Heart right ventricle (tissue), 16 donors: ENCODE data around the gene FLNB. TPM values are rescaled to one million over a fixed set of nuclear protein-coding genes. Genes with fewer than 3 reads are reported as not detected.

Experiments
- ATAC-seq, 8 donors: fragments of 200-7000 bp; cut with Tn5 transposase; one replicate each; pipeline ENCODE4 v1.9.1; 2020; ENCODE audit warnings: mild to moderate bottlenecking in 8 of 8, moderate library complexity in 8 of 8, moderate number of reproducible peaks in 1 of 8
- DNase-seq, 2 donors: peaks; one replicate each; pipeline ENCODE4 v3.0.0-alpha.2; 2020
- H3K27ac ChIP-seq, 10 donors: fragments of 200-600 bp; sonication (generic) in 2 of 10; one replicate each; pipeline versions ENCODE4 v1.5.0 to v1.8.0; 2020 to 2022; ENCODE audit warnings: mild to moderate bottlenecking in 3 of 10
- H3K27me3 ChIP-seq, 7 donors: fragments of 200-600 bp; one replicate each; pipeline ENCODE4 v1.8.0; 2021 to 2022; ENCODE audit warnings: mild to moderate bottlenecking in 2 of 7
- H3K36me3 ChIP-seq, 9 donors: fragments of 200-600 bp; sonication (generic) in 1 of 9; one replicate each; pipeline versions ENCODE4 v1.5.0 to v1.8.0; 2020 to 2022; ENCODE audit warnings: mild to moderate bottlenecking in 2 of 9
- H3K4me1 ChIP-seq, 9 donors: fragments of 200-600 bp; sonication (generic) in 1 of 9; one replicate each; pipeline versions ENCODE4 v1.5.0 to v1.8.0; 2020 to 2022; ENCODE audit warnings: mild to moderate bottlenecking in 4 of 9
- H3K4me3 ChIP-seq, 10 donors: fragments of 200-600 bp; sonication (generic) in 2 of 10; one replicate each; pipeline versions ENCODE4 v1.5.0 to v1.8.0; 2020 to 2022; ENCODE audit warnings: mild to moderate bottlenecking in 7 of 10, moderate library complexity in 2 of 10
- H3K9me3 ChIP-seq, 11 donors: fragments of 200-600 bp in 10 of 11; sonication (generic) in 2 of 11; one replicate each; pipeline versions ENCODE4 v1.5.0 to v1.8.0; 2013 to 2022; ENCODE audit warnings: mild to moderate bottlenecking in 2 of 11, control low read depth in 1 of 11, moderate library complexity in 1 of 11
- CTCF ChIP-seq, 9 donors: fragments of 200-600 bp; sonication (generic) in 2 of 9; IDR thresholded peaks; one replicate each; pipeline versions ENCODE4 v1.5.0 to v1.8.0; 2021 to 2022; ENCODE audit warnings: antibody characterized with exemption in 9 of 9, mild to moderate bottlenecking in 5 of 9, moderate library complexity in 1 of 9
- WGBS, 2 donors: extraction: QIAGEN DNeasy Blood & Tissue Kit; methylation state at CpG; one replicate each; pipeline ENCODE4 v1.1.7; 2013; ENCODE audit warnings: inconsistent platforms in 1 of 2; 5-methylcytosine and 5-hydroxymethylcytosine counted together
- intact Hi-C, 10 donors: fragments of 100-400 bp; cut with DNase I; formaldehyde crosslinking; loops; one replicate each; pipeline versions ENCODE4 v1.11.1 to v1.14.2; 2022
- polyA plus RNA-seq, 2 donors: library from polyadenylated mRNA; stranded (reverse); fragments of 200-250 nt; gene quantifications; one replicate each; pipeline ENCODE4 v1.2.3, GENCODE V29; 2013
- total RNA-seq, 10 donors: library from RNA; stranded (reverse); fragmentation: NEBNext Ultra II Directional in 3 of 10; extraction: Animal tissue kit (Norgen Biotek cat#: 25700) in 3 of 10; gene quantifications; one replicate each; pipeline versions ENCODE4 v1.2.1 to v1.2.4, GENCODE V29; 2021 to 2023
- donor health status: Arrhythmogenic right ventricular cardiomyopathy.
- donor health status: ischemic (EF 13 %, LVEDD 7.1; RV severe dilation, severe dysfunction).
- donor health status: healthy with polysubstance abuse.
- donor health status: DM: no; HTN: yes; CAD: no.
- donor health status: DM: no; HTN: no; CAD: no.
- donor health status: ischemic (EF 25% LVEDD 6.9; RV normal size, moderate dysfunction).
- donor health status: ischemic (EF 25% LVEDD 5.7; RV mildly dilated, moderate dysfunction).
- donor health status: healthy.
- donor health status: DM: yes; HTN: yes; CAD: no.
- donor health status: Ischemic cardiomyopathy.
- donor health status: ischemic (EF 35%, LVEDD 5.7; RV mildly dilated, moderate dysfunction).
- donor health status: nonischemic (EF 11% LVEDD 7.7; RV severe dilation, severe dysfunction).
- donor health status: DM: yes; HTN: yes; CAD: no.
- donor health status: PGD.
- donor health status: ischemic (EF 29% LVEDD 5.4; RV normal size, mild dysfunction).
- donor health status: nonischemic (EF 23%, LVEDD 6.1; RV moderate dilation, normal function).

FLNB gene
- total and polyA plus RNA-seq, 12 donors: 27.4 to 65.3 (median 38.6) TPM

GRCh38 chr3:57977818-57978235 is 30.4 kb upstream of the FLNB start:
- DNase-seq: no peak
- Histone ChIP-seq H3K4me3 (no peak overlapping the region), H3K36me3 (no peaks in the 10 kb centered on the region), H3K27ac (peak overlapping the region in 4 of 10 donors; percentile 10 to 44 (median 20)), H3K9me3 (no peaks in the 10 kb centered on the region), H3K27me3 (no peaks in the 10 kb centered on the region), H3K4me1 (peaks cover 0 to 46% (median 18%) of the 10 kb centered on the region in 9 donors)
- intact Hi-C loops: no loop called here
- ATAC-seq: no peak
- WGBS, 2 donors: 65 to 66% methylated on average over 4 of the region's 4 CpGs
- TF ChIP-seq CTCF (IDR thresholded peaks at IDR 0.05): no peak

GRCh38 chr3:57978316-57978715 is 29.9 kb upstream of the FLNB start:
- H3K4me3 ChIP-seq: no peak overlapping the region

GRCh38 chr3:57980416-57980815 is 27.8 kb upstream of the FLNB start:
- peaks cover 6 to 53% (median 19%) of the 10 kb centered on the region in 9 donors for H3K4me1 ChIP-seq
- no peak for DNase-seq

More at GRCh38 chr3:57978316-57978715, 29.9 kb upstream of the FLNB start:
- DNase-seq: no peak
- intact Hi-C loops: no loop called here
- TF ChIP-seq CTCF (IDR thresholded peaks at IDR 0.05): no peak
- Histone ChIP-seq H3K27me3 (no peaks in the 10 kb centered on the region), H3K36me3 (no peaks in the 10 kb centered on the region), H3K9me3 (no peaks in the 10 kb centered on the region), H3K4me1 (peaks cover 0 to 51% (median 21%) of the 10 kb centered on the region in 9 donors), H3K27ac (peak overlapping the region in 4 of 10 donors; percentile 10 to 44 (median 20))
- 64 to 71% methylated on average over 8 of the region's 8 CpGs for WGBS, 2 donors
- ATAC-seq: peak in 5 of 8 donors; percentile 13 to 50 (median 32)

GRCh38 chr3:57981483-57982087 is 26.6 kb upstream of the FLNB start:
- 84 to 88% methylated on average over 10 of the region's 10 CpGs for WGBS, 2 donors
- H3K9me3 ChIP-seq: no peaks in the 10 kb centered on the region
- H3K4me1 ChIP-seq: peaks cover 6 to 54% (median 19%) of the 10 kb centered on the region in 9 donors
- DNase-seq (no peak), ATAC-seq (no peak)
- H3K27ac ChIP-seq: peak overlapping the region in 1 of 10 donors; percentile 36
- no peaks in the 10 kb centered on the region for H3K27me3 ChIP-seq
- no peak overlapping the region for H3K4me3 ChIP-seq
- no peak for TF ChIP-seq CTCF (IDR thresholded peaks at IDR 0.05)
- H3K36me3 ChIP-seq: no peaks in the 10 kb centered on the region
- intact Hi-C loops: no loop called here

More at GRCh38 chr3:57980416-57980815, 27.8 kb upstream of the FLNB start:
- no peak for ATAC-seq
- 64 to 72% methylated on average over 1 of the region's 1 CpG for WGBS, 2 donors
- TF ChIP-seq CTCF (IDR thresholded peaks at IDR 0.05): no peak
- Histone ChIP-seq H3K9me3 (no peaks in the 10 kb centered on the region), H3K27me3 (no peaks in the 10 kb centered on the region), H3K27ac (no peak overlapping the region), H3K4me3 (no peak overlapping the region), H3K36me3 (no peaks in the 10 kb centered on the region)
- intact Hi-C loops: no loop called here
